ENCODE data around the gene ZXDC.

Gene ZXDC

GRCh38 chr3:126472277-126473006 is 3.2 kb downstream of the ZXDC start:
- DNase-seq: no peak

GRCh38 chr3:126469479-126469878 is 6.2 kb downstream of the ZXDC start:
- DNase-seq: no peak

GRCh38 chr3:126468028-126468891 is 7.4 kb downstream of the ZXDC start:
- no peak for DNase-seq

GRCh38 chr3:126467611-126467955 is 8.1 kb downstream of the ZXDC start:
- DNase-seq: no peak

- no peak for DNase-seq
These were observed 8.6 kb downstream of the ZXDC start for GRCh38 chr3:126466886-126467610.

- no peak for DNase-seq
These were observed 9.7 kb downstream of the ZXDC start for GRCh38 chr3:126465928-126466544.

- DNase-seq: no peak
These were observed 10.7 kb downstream of the ZXDC start for GRCh38 chr3:126464997-126465396.

- no peak for DNase-seq
These were observed 11.2 kb downstream of the ZXDC start for GRCh38 chr3:126464494-126464893.

- DNase-seq: no peak
These were observed 11.6 kb downstream of the ZXDC start for GRCh38 chr3:126464093-126464492.

- DNase-seq: no peak
These were observed 12.2 kb downstream of the ZXDC start for GRCh38 chr3:126463521-126463920.

- no peak for DNase-seq
These were observed 14.1 kb downstream of the ZXDC start for GRCh38 chr3:126461450-126462070.

- no peak for DNase-seq
These were observed 15.3 kb downstream of the ZXDC start for GRCh38 chr3:126460381-126460780.

- DNase-seq: no peak
These were observed 15.9 kb downstream of the ZXDC start for GRCh38 chr3:126459763-126460127.

GRCh38 chr3:126459111-126459762 is 16.5 kb downstream of the ZXDC start:
- no peak for DNase-seq

- DNase-seq: no peak
These were observed 18.8 kb downstream of the ZXDC start for GRCh38 chr3:126456766-126457388.

GRCh38 chr3:126456211-126456610 is 19.5 kb downstream of the ZXDC start:
- no peak for DNase-seq

GRCh38 chr3:126454437-126455198 is 21.1 kb downstream of the ZXDC start:
- DNase-seq: no peak

GRCh38 chr3:126454025-126454424 is 21.7 kb downstream of the ZXDC start:
- no peak for DNase-seq

- no peak for DNase-seq
These were observed 23.5 kb downstream of the ZXDC start for GRCh38 chr3:126452213-126452612.

- no peak for DNase-seq
These were observed 24.2 kb downstream of the ZXDC start for GRCh38 chr3:126451511-126451910.

GRCh38 chr3:126450744-126451143 is 24.9 kb downstream of the ZXDC start:
- DNase-seq: no peak
